ENCODE results near the gene FBXL14.

FBXL14 gene

DNA sequence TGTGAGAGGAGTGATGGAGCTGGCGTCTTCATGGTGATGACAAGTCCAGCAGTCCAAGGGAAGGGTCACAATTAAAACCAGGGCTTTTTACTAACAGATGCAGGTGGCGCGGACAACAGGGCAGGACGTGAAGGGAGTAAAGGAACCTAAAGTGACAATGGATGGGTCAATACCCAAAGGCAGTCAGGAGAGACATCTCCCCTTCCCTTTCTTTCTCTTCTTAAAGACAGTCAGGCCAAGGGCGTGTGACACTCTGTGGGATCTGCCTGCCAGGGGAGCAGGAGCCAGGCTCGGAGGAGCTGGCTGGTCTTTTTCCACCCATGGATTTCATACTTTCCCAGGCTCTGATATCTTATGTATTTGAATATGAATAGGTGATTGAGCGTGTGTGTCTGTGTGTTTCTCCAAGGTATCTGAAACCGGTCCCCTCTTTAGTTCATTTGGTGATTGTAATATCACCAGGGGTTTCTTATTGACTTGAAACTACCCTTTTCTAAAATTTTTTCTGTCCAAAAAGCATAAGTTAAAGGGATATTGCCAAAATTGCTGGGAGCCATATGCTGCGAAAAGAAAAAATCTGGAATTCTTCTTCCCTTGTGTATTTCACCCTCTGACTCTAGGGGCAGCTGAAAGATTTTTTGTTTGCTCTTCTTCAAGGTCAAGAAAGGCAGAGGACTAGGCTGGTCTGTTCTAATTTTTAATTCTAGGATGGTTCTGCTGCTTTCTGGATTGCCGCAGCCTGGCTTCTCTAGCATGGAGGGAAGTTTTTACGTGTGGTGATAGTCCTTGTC, 61.8 kb downstream of the FBXL14 start:
- no peak for DNase-seq

- DNase-seq: no peak
Observed at GRCh38 chr12:1531654-1532374, 62.6 kb downstream of the FBXL14 start.

DNA sequence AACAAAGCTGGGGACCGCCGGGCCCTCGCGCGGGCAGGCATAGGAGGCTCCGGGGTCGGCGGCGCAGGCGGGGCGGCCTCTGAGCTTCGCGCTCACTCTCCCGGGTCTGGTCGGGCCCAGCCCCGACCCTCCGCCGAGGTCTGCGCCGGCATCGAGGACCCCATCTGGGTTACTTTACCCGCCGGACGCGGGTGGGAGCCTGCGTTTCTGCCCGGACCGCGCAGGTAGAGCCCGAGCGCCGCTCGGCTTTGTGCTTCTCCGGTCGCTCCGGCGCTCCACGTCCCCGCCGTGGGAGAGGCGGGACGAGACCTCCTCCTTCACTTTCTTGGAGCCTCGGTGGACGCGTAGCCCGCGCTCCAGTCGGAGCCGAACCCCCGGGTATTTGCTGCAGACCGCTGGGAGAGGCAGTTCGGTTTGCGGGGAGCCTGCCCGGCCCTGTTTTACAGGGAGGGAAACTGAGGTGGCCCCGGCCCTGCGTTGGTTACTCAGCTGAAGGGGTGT, 63.2 kb downstream of the FBXL14 start:
- no peak for DNase-seq

DNA sequence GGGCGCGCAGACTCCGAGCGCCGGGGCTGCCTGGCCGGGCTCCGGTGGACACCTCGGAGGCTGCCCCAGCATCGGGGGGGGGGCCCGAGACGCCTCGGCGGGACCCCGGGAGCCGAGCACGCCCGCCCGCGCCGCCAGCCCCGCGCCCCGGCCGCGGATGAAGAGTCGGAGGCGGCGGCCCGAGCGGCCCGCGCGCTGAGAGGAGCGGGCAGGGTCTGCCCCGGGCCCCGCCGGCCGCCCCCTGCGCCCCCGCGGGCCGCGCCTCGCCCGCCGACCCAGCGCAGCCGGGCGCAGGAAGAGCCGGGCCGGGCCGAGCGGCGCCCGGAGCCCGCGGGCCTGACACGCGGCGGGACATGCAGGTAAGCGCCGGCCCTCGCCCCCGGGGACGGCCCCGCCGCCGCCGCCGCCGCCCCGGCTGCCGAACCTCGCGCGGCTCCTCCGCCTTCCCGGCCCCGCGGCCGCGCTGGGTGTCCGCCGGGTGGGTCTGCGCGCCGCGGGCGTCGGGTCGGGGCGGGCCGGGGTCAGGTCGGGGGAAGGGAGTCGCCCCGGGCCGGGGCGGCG, 63.7 kb downstream of the FBXL14 start:
- no peak for DNase-seq

- no peak for DNase-seq
Observed at GRCh38 chr12:1529862-1530591, 64.4 kb downstream of the FBXL14 start.

GRCh38 chr12:1529228-1529861, 65.0 kb downstream of the FBXL14 start:
- no peak for DNase-seq

DNA sequence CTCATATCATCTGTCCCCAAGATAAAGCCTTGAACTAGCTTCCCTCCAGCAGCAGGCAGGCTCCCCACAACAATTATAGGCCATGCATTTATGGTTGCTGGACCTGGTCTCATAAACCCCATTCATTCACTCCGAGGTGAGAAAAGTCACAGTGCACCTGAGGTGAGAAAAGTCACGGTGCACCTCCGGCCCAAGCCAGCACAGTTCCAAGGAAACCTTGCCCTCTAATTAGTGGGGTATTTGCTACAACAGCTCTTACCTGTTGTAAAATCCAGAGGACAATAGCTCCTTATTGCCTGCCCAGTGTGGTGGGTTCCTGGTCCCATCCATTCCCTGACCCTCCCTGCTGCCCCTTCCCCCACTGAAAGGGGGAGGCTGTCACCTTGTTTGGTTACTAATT, 65.6 kb downstream of the FBXL14 start:
- DNase-seq: no peak

GRCh38 chr12:1527789-1528188, 66.6 kb downstream of the FBXL14 start:
- DNase-seq: no peak

GRCh38 chr12:1525858-1526257, 68.5 kb downstream of the FBXL14 start:
- DNase-seq: no peak

GRCh38 chr12:1523558-1524050, 70.8 kb downstream of the FBXL14 start:
- DNase-seq: no peak

- no peak for DNase-seq
Observed at GRCh38 chr12:1523046-1523445, 71.3 kb downstream of the FBXL14 start.

GRCh38 chr12:1519642-1520041, 74.7 kb downstream of the FBXL14 start:
- DNase-seq: no peak

DNA sequence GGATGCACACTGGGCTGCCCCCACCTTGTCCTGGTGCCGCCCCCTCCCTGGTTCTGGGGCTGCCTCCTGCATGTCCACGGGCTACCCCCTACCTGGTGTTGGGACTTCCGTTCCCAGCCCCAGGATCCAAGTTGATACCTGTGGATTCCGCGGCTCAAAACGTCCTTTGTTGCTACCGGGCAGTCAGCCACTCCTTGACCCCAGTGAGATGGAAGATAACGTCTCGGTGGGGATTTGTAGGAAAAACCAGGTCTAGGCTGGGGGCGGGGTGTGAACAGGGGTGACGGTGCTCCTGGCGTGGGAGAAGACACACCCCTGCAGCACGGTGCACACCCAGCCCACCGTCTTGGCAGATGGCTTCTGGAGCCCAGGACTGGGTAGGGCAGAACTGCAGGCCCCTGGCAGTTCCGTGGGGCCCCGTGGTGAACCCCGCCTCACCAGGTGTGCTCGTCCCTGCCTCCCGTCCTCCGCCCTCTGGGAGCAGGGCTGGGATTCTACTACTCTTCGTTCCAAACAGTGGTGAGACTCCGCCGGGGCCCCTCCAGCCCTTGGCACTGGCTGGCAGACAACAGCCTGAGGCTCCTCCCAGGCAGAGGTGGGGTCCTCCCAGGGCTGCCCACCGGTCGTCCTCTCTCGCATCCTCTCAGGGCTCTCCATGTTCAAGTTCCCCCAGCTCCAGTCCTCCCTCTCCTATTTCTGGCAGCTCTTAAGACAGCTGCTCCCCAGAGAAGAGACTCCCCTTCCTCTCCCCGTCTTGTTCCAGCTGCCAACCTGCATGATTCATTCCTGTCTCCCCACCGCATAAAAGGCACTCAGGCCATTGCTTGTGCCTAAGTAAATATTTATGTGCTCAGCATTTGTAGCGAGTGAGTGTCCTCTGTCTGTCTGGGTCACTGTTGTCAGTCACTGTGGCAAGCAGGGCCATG, 75.5 kb downstream of the FBXL14 start:
- no peak for DNase-seq

DNA sequence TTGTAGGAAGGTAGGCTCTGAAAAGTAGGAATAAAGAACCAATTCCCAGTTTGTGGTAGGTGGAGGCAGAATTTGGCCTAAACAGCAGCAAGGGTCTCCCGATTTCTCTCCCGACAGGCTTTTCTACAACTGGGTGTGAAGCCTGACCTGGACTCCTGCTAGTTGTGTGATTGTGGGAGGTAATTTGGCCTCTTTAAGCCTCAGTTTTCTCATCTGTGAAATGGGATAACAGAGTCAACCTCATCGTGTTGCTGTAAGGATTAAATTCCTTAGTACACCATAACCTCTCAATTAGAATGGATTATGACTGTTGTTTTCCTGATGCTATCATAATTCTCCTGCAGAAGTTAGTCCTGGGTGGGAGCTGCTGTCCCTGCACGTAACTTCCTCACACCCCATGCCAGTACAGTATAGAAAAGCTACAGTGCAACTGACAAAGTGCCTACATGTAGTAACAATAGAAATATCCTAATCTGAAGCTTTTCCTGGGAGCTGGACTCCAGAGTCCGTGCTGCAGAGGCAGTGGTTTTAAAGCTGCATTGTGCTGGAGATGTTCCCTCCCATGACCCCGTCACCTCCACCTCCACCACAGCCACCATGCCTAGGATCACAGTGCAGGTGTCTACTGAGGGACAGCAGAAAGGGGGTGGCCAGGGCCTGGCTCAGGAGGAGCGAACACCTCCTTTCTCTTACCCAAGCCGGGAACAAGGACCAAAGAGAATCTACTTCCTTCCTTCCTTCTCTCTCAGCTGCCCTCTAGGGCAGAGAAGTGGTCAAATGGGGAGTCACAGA, 76.5 kb downstream of the FBXL14 start:
- DNase-seq: no peak

DNA sequence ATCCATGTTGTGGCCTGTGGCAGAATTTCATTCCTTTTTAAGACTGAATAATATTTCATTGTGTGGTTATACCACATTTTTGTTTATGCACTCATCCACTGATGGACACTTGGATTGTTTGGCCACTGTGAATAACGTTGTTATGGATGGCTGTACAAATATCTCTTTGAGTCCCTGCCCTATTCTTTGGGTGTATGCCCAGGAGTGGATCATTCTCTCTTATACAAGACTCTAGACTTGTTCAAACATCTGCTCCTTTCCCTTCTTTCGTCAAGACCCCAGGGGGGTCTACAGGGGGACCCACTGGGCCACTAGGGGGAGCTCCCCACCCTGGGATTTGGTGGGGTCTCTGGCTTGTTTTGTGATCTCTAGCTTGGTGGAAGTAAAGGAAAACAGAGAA, 77.4 kb downstream of the FBXL14 start:
- DNase-seq: no peak

All from activated CD4-positive, alpha-beta T cell treated with anti-CD3 and anti-CD28 coated beads for 4 hours (primary cell).